ENCODE measurements around the gene ELAVL3. TPM values are rescaled to one million over a fixed set of nuclear protein-coding genes. Genes with fewer than 3 reads are reported as not detected.
"Not testable (repeated sequence)": the region's sequence is repeated elsewhere in the genome, so short reads cannot be mapped to it uniquely, and the experiment has no call there.

Gene ELAVL3
- total and polyA plus RNA-seq, 12 donors = 0.11 to 5.4 (median 1.2) TPM; not detected in 3

GRCh38 chr19:11437955-11438354 is 42.9 kb downstream of the ELAVL3 start:
- Histone ChIP-seq H3K27me3 (no peaks in the 10 kb centered on the region), H3K4me1 (replicated peaks in 1 of 2) (peaks cover 12 to 17% of the 10 kb centered on the region in 2 donors), H3K36me3 (replicated peaks in 1 of 2) (peaks cover 0 to 65% of the 10 kb centered on the region in 2 donors), H3K4me3 (no peak overlapping the region), H3K27ac (no peak overlapping the region), H3K9me3 (replicated peaks in 1 of 3) (no peaks in the 10 kb centered on the region)
- intact Hi-C loops (cut with DNase I) = no loop called here
- TF ChIP-seq CTCF (IDR thresholded peaks at IDR 0.05) (no peak), POLR2A (IDR thresholded peaks at IDR 0.05) (no peak)
- no peak for DNase-seq
- WGBS, 4 donors = 85 to 97% (median 91%) methylated on average over 9 of the region's 9 CpGs

- intact Hi-C loops (cut with DNase I) = no loop called here
- DNase-seq = peak in 2 of 7 donors; percentile 36 to 52
Measured at GRCh38 chr19:11435833-11436313, 45.0 kb downstream of the ELAVL3 start.

GRCh38 chr19:11435057-11435832 is 45.6 kb downstream of the ELAVL3 start, which contains the start of the genes ODAD3 and PRKCSH:
ODAD3 (minus strand) TSS chr19:11435121; CDS start chr19:11435016, 105 bp downstream.
PRKCSH (plus strand) TSS chr19:11435635; CDS start chr19:11436118, 483 bp downstream.
- peaks cover 12 to 17% of the 10 kb centered on the region in 2 donors for H3K4me1 ChIP-seq (replicated peaks in 1 of 2)
- peak within 1 kb of the TSS in 3 of 4 donors; percentile 4 to 81 (median 78) for H3K4me3 ChIP-seq
- no peaks in the 10 kb centered on the region for H3K27me3 ChIP-seq
- TF ChIP-seq CTCF (IDR thresholded peaks at IDR 0.05) = peak; percentile 89 to 99 (median 98)
- TF ChIP-seq POLR2A (IDR thresholded peaks at IDR 0.05) = peak in 1 of 2 donors; percentile 34
- DNase-seq = peak; percentile 99 to 100 (median 100)
- no peaks in the 10 kb centered on the region for H3K9me3 ChIP-seq (replicated peaks in 1 of 3)
- peak within 1 kb of the TSS in 4 of 5 donors; percentile 57 to 87 (median 72) for H3K27ac ChIP-seq
- WGBS, 4 donors = 0 to 1% (median 0%) methylated on average over 1 to 53 of the region's 53 CpGs
- H3K36me3 ChIP-seq (replicated peaks in 1 of 2) = peaks cover 0 to 39% of the 10 kb centered on the region in 2 donors
- intact Hi-C loops (cut with DNase I) = no loop called here

More at GRCh38 chr19:11435833-11436313, 45.0 kb downstream of the ELAVL3 start:
- Histone ChIP-seq H3K9me3 (replicated peaks in 1 of 3) (no peaks in the 10 kb centered on the region), H3K27me3 (no peaks in the 10 kb centered on the region), H3K36me3 (replicated peaks in 1 of 2) (peaks cover 0 to 44% of the 10 kb centered on the region in 2 donors), H3K4me3 (peak overlapping the region in 3 of 4 donors; percentile 4 to 81 (median 78)), H3K4me1 (replicated peaks in 1 of 2) (peaks cover 12 to 17% of the 10 kb centered on the region in 2 donors), H3K27ac (peak overlapping the region in 3 of 5 donors; percentile 57 to 87 (median 87))
- 0 to 5% (median 2%) methylated on average over 8 to 21 of the region's 21 CpGs for WGBS, 4 donors
- no peak for TF ChIP-seq POLR2A (IDR thresholded peaks at IDR 0.05)
- TF ChIP-seq CTCF (IDR thresholded peaks at IDR 0.05) = peak in 1 of 6 experiments; percentile 9

- intact Hi-C loops (cut with DNase I) = loop anchor here (5.0 kb wide), 2 partner anchors 47 to 52 kb away; partner anchors contain the start of gene EPOR (in 1 of the 2)
- Histone ChIP-seq H3K9me3 (replicated peaks in 1 of 3) (no peaks in the 10 kb centered on the region), H3K27me3 (no peaks in the 10 kb centered on the region), H3K4me1 (replicated peaks in 1 of 2) (peaks cover 12 to 17% of the 10 kb centered on the region in 2 donors), H3K36me3 (replicated peaks in 1 of 2) (peaks cover 0 to 33% of the 10 kb centered on the region in 2 donors), H3K4me3 (peak overlapping the region in 1 of 4 donors; percentile 81), H3K27ac (peak overlapping the region in 4 of 5 donors; percentile 51 to 87 (median 72))
- 0 to 6% (median 2%) methylated on average over 4 to 9 of the region's 9 CpGs; no CpG with 5 or more reads in 1 of the 4 donors for WGBS, 4 donors
- DNase-seq = no peak
- TF ChIP-seq POLR2A (IDR thresholded peaks at IDR 0.05) (no peak), CTCF (IDR thresholded peaks at IDR 0.05) (no peak)
Measured at GRCh38 chr19:11434703-11435056, 46.2 kb downstream of the ELAVL3 start.

- not testable (repeated sequence) for H3K27me3 ChIP-seq; H3K9me3 ChIP-seq (replicated peaks in 1 of 3); H3K4me3 ChIP-seq; DNase-seq; H3K27ac ChIP-seq
- H3K4me1 ChIP-seq (replicated peaks in 1 of 2) = peaks cover 12 to 17% of the 10 kb centered on the region in 2 donors
- intact Hi-C loops (cut with DNase I) = loop anchor here (5.0 kb wide), 2 partner anchors 46 to 51 kb away; partner anchors contain the start of gene EPOR (in 1 of the 2)
- 96 to 99% (median 97%) methylated on average over 3 of the region's 3 CpGs for WGBS, 4 donors
- H3K36me3 ChIP-seq (replicated peaks in 1 of 2) = peaks cover 0 to 22% of the 10 kb centered on the region in 2 donors
Measured at GRCh38 chr19:11433526-11433925, 47.3 kb downstream of the ELAVL3 start.

Measured in adrenal gland (tissue), 12 donors.